DLD1 (cell line): ENCODE data around the gene EHMT1.
"Not testable (repeated sequence)": the region's sequence is repeated elsewhere in the genome, so short reads cannot be mapped to it uniquely, and the experiment has no call there.

Experiments
- in situ Hi-C: cut with HindIII; loops from 2 replicates; pipeline ENCODE4 v1.10.0; 2017; ENCODE audit warnings: low sequenced_read_pairs

EHMT1 gene

DNA sequence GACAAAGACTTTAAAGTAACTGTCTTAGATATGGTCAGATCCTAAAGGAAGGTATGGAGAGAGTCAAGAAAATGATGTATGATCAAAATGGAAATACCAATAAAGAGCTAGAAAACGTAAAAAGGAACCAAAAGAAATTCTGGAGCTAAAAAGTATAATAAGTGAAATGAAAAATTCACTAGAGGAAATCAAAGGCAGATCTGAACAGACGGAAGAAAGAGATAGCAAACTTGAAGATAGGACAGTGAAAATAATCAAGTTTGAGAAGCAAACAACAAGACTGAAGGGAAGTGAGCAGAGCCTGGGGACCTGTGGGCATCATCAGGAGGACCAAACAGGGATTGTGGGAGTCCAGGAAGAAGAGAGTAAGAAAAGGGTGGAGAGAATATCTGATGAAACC, 115.4 kb downstream of the EHMT1 start:
- in situ Hi-C loops = no loop called here

DNA sequence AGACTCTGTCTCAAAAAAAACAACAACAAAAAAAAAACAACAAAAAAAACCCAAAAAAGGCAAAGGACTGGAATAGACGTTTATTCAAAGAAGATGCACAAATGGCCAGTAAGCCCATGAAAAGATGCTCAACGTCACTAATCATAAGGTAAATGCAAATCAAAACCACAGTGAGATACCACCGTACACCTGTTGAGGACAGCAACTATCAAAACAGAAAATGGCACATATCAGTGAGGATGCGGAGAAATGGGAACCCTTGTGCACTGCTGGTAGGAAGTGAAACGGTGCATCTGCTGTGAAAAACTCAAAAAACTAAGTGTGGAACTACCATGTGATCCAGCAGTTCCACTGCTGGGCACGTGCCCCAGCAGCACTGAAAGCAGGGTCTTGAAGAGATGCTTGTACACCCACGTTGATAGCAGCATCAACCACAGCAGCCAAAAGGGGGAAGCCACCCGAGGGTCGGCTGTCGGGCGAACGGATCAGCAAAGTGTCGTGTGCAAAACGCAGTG, 119.4 kb downstream of the EHMT1 start:
- in situ Hi-C loops = not testable (repeated sequence)

DNA sequence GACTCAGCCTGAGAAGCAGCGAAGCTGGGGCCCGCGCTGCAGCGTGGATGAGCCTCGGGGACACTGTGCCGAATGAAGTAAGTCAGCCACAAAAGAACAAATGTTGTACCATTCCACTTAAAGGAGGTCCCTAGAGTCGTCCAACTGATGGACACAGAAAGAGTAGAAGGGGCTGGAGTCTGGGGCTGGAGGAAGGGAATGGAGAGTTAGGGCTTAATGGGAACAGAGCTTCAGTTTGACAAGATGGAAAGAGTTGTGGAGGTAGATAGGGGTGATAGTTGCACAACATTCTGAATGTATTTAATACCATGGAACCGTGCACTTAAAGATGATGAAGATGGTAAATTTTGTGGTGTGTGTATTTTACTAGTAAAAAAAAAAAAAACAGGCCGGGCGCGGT, 119.9 kb downstream of the EHMT1 start:
- in situ Hi-C loops = no loop called here

DNA sequence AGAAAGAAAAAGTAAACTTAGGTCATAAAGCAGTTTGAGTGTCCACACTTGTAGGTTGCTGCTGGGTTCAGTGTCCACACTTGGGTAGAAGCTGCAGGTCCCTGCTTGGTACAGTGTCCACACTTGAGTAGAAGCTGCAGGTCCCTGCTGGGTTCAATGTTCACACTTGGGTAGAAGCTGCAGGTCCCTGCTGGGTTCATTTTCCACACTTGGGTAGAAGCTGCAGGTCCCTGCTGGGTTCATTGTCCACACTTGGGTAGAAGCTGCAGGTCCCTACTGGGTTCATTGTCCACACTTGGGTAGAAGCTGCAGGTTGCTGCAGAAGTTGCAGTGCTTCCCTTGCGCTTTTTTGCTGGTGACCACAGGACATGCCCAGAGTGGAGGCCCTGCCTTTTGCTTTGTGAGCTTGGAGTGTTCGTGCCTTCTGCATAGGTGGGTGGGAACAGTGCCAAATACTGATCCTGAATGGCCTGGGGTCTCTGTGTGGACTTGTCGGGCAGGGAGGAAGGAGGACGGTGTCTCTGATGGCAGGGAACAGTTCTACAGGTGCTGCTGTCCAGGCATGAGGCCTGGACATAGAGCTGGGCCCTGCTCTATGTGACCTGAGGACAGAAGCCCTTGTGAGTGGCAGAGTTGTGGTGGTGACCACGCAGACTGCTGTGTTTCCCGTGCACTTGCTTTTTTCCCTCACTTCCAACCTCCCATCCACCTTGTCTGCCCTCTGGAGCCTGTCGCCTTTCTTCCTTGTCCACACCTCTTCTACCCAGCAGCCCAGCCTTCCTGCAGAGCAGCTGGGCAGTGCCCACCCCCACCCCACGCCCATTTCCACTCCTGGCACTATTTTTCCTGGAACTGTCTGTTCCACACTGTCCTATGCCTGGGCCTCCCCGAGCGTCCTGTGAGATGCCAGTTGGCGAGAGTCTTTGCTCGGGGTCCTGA, 120.8 kb downstream of the EHMT1 start:
- in situ Hi-C loops = no loop called here

DNA sequence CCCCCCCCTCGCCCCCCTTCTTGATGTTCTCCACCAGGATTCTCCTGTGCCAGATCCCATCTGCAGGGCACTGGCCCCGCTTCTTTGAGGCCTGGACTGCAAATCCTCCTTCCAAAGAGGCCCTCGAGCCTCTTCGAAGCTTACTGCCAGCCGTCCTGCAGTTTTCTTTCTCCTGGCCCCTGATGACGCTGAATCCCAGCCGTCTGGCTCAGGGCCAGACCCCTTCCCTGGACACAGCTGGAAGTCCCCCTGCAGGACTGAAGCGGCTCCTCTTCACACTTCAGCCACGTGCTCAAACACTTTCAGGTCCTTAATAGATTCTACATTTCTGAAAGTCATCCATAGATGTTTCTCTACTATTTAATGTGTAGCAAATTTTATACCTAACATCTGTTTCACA, 121.5 kb downstream of the EHMT1 start:
- in situ Hi-C loops = no loop called here

DNA sequence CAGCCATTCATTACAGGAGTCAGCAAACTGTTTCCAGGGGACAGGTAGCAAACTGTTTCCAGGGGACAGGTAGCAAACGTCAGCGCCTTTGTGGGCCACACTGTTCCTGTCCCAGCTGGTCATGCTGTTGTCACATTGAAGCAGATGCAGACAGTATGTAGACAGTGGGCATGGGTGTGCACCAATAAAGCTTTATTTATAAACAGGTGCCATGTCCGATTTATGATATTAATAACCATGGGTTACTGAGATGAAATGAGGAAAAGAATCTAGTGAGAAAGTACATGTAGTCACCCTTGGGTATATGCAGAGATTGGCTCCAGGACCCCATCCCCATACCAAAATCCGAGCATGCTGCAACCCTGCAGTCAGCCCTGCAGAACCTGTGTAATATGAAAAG, 122.5 kb downstream of the EHMT1 start:
- in situ Hi-C loops = no loop called here

DNA sequence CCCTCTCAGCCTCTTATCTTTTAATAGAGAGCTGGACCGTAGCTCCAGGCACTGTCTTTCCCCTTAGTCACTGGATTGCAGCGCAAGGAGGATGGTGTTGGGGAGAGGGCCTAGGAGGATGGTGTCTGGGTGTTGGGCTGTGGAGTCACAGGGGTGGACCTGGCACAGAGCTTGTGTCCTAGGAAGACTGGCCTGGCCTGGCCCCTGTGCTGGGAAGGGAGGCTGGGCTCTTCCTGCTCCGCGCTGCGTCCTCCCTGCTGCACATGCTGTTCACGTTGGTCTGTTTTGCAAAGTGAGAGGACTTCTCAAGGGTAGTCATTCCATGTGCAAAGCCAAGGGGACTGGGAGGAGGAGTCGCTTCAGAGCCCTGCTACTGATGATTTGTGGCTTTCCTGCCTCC, 123.9 kb downstream of the EHMT1 start:
- in situ Hi-C loops = no loop called here

DNA sequence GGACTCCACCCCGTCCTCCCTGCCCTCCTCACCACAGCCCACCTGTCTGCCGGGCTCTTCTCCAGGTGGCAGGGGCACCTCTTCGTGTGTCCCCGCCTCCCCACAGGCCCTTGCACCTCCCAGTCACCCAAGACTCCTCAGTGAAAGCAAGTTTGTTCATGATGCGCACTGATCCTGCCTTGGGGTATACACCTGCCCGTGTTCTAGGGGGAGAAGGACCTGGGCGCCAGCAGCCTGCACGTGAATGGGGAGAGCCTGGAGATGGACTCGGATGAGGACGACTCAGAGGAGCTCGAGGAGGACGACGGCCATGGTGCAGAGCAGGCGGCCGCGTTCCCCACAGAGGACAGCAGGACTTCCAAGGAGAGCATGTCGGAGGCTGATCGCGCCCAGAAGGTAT, 124.9 kb downstream of the EHMT1 start:
- in situ Hi-C loops = no loop called here

DNA sequence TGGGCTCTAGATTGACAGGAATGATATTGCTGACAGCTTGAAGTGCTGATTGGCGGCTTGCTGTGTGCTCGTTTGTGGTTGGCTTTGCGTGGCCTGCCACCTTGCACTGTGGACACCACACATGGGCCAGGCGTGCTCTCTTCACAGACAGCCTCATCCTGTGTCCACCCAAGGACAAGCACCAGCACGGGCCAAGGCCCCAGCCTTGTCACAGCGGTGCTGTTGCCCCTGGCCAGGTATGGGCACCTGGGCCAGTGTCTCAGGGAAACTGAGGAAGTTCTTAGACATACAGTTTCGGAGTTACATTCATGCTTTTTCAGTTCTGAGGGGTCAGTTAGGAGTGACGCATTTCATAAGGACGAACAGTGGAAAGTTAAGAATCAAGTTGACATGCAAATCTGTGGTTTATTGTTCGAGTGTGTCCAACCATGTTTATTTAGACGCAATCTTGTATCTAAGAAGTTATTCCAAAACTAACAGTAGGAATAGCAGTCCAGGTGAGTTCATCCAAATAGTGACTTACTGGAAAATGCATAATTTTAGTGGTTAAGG, 125.9 kb downstream of the EHMT1 start:
- in situ Hi-C loops = no loop called here

DNA sequence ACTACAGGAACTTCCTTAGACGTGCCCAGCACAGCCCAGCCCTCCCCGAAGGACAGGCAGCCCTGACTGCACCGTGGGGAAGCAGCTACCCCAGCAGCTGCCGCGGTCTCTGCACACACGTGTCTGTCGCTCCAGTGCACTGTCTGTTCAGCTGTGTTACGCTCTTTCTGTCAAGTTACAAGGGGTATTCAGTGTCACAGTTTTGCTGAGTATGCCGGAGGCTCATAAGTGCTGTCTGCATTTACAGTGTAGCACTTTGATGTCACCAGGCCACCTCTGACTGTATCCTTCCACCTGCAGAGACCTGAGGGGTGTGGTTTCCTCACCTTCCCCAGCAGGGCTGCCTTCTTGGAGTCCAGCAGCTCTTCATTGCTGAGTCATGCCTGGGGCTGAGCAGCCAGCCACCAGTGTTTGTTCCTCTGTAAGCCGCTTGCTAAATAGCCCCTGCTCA, 126.8 kb downstream of the EHMT1 start:
- in situ Hi-C loops = no loop called here

DNA sequence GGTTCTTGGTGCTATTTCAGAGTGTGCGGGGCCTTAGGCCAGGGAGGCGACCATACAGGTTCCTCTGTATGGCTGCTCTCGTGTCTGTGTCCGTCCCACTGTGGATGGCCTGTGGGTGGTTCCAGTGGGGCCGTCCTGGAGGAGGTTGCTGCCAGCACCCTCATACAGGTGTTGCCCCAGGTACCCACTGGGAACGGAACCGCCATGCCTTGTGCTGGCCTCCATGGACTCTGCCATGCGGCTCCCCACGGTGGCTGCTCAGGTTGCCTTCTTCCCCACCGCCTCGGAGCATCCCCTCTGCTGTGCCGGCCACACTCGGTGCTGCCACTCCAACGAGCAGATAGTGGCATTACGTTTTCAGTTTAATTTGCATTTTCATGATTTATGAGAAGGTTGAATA, 129.5 kb downstream of the EHMT1 start:
- in situ Hi-C loops = no loop called here

DNA sequence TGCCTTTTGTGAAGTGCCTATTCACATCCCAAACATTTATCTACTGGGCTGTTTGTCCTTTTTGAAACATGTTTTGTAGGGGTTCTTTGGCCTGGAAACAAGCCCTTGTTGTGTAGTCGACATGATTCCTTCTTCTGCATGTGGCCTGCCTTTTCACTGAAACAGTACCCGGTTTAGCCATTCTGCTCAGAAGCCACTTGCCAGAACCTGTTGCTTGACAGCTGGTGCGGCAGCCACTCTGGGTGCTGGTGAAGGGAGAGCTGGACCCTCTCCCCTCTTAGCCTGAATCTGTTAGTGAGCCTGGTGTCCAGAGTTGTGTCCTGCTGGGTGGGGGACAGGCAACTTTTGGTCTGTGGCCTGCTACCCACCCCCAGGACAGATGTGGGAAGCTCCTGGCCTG, 129.9 kb downstream of the EHMT1 start:
- in situ Hi-C loops = no loop called here

DNA sequence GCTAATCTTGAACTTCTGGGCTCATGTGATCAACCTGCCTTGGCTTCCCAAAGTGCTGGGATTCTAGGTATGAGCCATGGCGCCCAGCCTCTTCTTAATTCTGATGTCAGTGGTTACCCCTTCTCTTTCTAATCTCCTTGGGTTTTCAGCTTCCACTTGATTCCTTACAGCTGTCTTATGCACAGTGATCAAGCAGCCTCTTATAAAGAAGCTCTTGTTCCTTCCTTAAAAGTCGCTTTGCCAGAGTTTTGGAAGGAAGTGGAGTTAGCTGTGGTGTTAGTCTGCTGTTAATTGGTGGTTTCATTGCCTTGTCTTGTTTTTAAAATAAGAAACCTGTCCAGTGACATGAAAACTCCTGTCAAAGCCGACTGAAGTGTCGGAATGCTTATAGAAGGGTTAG, 130.7 kb downstream of the EHMT1 start:
- in situ Hi-C loops = no loop called here

DNA sequence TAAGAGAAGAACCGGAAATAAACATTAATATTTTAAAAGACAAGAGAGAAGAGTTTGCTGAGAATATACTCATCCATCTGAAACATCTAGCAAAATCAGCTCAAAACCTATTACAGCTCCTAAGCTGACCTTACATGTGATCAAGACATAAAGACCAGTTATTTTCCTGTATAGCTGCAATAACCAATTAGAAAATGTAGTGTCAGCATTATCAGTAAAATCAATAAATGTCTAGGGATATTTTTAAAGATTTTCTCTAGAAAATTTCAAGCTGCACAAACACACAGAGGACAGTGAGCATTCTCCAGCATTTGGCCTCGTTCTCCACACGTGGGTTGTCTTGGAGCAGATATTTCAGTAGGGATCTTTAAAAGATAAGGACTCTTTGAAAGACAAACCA, 131.2 kb downstream of the EHMT1 start:
- in situ Hi-C loops = no loop called here

DNA sequence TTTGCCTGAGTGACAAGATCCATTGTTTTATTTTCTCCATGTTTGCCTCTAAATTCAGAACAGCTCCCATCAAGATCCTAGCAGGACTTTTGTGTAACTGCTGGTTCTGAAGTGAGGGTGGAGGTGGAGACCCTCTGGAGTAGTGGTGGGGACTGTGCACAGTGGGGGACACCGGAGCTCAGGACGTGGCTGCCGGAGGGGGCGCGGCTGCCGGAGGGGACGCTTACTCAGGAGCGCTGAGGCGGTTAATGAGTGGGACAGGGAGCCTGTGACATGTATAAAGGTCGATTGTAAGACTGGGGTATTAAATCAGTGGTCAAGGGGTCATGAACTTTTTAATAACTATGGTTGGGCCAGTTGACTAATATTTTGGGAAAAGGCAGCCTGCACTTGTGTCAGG, 131.8 kb downstream of the EHMT1 start:
- in situ Hi-C loops = no loop called here

DNA sequence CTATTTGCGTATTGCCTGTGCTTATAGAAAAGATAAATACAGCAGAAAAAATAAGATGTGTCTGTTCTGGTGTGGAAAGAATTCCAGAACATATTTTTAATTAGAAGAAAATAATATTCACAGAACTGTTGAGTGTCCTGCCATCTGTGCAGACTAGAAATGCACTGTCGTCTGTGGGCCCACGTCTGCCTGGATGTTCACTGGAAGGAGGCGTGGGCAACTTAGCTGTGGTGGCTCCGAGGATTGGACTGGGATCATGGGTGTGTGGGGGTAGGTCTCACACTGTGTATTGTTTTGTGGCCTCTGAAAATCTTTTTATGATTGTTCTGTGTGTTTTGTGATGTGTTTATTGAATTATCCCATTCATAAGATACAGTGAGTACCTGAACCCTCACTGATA, 132.8 kb downstream of the EHMT1 start:
- in situ Hi-C loops = no loop called here

DNA sequence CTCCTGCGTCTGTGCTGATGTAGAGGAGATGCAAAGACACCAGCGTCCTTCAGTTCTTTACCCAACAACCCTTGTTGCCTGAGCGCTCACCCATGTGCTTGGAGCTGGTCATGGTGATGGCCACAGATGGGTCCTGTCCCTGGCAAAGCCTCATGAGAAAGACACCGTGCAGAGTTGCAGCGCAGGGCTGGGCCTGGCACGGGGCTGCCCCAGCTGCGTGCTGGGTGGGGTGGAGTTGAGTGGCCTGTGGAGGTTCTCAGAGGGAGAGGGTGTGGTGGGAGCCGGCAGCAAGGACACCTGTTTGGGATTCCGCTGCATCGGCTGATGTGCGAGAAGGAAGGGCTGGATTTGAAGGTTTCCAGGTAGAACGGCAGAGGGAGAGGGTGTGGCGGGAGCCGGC, 133.6 kb downstream of the EHMT1 start:
- in situ Hi-C loops = no loop called here

DNA sequence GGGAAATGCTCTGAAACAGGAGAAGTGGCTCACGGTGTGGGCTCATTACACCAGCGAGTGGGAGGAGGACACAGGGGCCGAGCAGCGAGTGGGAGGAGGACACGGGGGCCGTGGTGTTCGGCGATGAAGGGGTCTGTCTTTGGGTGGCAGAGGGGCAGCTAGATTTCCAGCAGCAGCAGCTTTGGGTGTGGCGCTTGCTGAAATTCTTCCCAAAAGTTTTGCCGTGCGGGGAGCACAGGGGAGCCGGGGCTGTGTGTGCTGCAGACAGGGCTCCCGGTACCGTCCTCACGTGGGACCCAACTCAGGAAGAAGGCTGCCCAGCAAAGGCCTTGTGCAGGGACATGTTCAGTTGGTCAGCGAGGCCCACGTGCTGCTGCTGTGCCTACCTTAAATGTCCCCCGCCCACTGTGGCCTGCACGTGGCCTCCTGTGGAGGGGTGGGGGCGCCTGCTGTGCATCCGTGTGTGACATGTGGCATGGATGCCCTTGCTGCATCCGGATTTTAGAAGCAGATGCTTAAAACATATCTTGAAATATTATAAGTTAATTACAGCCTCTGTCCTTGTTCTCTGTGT, 134.5 kb downstream of the EHMT1 start:
- in situ Hi-C loops = no loop called here

DNA sequence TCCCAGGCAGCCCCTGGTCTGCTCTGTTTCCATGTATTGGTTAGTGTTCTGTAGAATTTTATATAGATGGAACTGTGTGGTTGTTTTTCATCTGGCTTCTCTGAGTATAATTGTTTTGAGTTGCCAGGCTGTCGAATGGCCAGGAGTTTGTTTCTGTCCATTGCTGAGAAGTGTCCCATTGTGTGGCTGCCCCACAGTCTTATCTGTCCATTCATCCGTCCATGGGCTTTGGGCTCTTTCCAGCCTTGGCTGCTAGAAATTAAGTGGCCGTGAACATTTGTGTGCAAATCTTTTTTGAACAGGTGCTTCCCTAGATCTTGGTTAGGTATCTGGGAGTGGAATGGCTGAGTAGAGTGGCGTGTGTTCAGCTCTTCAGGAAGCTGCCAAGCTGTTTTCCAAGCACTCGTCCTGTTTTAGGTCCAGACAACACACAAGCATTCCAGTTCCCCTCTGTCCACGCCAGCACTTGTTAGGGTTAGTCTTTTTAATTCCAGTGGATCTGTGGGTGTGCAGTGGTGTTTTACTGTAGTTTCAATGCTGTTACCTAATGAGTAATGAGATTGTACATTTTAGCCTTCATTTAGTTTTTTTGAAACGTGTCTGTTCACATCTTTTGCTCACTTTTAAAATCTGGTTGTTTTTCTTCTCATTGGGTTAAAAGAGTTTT, 136.6 kb downstream of the EHMT1 start:
- in situ Hi-C loops = no loop called here

DNA sequence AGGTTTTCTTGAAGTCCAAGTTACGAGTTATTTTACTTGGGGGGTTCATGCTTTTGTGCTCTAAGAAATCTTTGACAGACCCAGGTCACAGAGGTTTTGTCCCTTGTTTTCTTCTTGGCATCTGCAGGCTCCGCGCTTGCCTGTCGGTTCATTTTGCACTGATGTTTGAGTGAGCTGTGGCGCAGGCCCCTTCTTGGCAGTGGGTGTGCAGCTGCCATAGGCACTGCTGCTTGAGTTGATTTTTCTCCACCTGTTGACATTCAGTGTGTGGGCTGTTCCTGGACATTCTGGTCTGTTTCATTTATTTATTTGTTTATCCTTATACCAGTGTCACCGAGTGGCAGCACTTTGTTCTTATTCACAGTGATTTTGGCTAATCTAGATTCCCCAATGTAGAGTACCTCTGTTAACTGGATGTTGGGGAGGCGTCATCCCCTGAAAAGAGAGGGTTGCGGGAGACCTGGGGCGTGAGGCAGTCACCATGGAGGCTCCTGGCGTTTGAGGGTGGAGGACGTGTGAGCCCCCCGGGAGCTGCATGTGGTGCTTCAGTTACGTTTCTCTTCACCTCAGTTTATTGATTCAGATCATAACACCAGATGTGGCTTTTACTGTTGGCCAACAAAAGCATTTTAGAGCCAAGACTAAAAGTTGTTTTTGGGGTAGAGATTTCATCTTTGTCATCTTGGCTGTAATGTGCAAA, 137.4 kb downstream of the EHMT1 start:
- in situ Hi-C loops = no loop called here

DNA sequence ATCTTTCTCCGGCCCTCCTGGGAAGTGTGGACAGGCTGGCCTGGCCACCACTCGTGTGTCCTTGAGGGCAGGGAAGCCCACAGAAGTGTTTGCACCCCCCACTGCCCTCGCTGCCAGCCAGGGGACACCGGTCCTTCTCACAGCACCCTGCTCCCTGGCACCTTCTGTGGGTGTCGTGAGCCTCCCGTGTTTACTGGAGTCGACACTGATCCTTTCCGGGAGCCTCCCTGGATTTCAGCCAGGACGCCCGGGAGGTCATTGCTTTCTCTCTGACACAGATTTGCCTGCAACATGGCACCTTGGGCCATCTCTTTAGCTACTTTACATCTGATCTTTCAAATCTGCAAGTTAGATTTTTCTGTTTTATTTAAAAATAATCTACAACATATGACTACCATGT, 138.3 kb downstream of the EHMT1 start:
- in situ Hi-C loops = no loop called here
